GM13976 (cell line): Measurements from ENCODE around the gene C4orf33.
A peak's percentile ranks its signal among the peaks of the same experiment; 100 is the strongest.
"Not testable (repeated sequence)": the region's sequence is repeated elsewhere in the genome, so short reads cannot be mapped to it uniquely, and the experiment has no call there.

ENCODE experiments used
- DNase-seq: peaks from one replicate; pipeline ENCODE4 v3.0.0; 2012; ENCODE audit warnings: low spot score
- CTCF ChIP-seq: IDR thresholded peaks from 2 replicates; pipeline ENCODE4 v1.5.1; 2012; ENCODE audit warnings: borderline replicate concordance, mild to moderate bottlenecking; ENCODE audit not compliant: insufficient read depth; ENCODE audit errors: extremely low read depth, missing control alignments, control extremely low read depth
- in situ Hi-C: fragments of 300-500 bp; cut with MboI; formaldehyde crosslinking; loops from one replicate; pipeline ENCODE4 v1.12.0; 2022; ENCODE audit warnings: low sequenced_read_pairs, mixed read lengths, inconsistent platforms; ENCODE audit not compliant: unreplicated experiment

C4orf33 gene

GRCh38 chr4:129095811-129096454, at the start of gene C4orf33:
Gene C4orf33 (plus strand): TSS chr4:129096152. CDS start chr4:129102611, 6,459 bp downstream.
- peak; percentile 72 for DNase-seq
- no peak for TF ChIP-seq CTCF
- in situ Hi-C loops = loop anchor here (10.0 kb wide), 1 partner anchor 271 kb away; no protein-coding TSS in a partner anchor

DNA sequence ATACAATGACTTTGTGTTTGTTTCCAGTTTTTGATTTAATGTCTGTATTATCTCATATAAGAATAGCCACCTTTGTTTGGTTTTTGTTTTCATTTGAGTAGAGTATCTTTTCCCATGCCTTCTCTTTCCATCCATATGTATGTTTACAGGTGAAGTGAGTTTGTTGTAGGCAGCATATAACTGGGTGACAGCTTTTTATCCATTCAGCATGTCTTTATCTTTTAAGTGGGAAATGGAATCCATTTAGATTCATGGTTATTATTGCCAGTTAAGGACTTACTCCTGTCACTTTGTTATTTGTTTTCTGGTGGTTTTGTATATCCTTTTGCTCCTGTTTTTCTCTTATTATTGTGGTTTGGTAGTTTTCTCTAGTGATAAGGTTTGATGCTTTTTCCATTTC, 36.9 kb upstream of the C4orf33 start:
- TF ChIP-seq CTCF = no peak
- no peak for DNase-seq
- in situ Hi-C loops = no loop called here

DNA sequence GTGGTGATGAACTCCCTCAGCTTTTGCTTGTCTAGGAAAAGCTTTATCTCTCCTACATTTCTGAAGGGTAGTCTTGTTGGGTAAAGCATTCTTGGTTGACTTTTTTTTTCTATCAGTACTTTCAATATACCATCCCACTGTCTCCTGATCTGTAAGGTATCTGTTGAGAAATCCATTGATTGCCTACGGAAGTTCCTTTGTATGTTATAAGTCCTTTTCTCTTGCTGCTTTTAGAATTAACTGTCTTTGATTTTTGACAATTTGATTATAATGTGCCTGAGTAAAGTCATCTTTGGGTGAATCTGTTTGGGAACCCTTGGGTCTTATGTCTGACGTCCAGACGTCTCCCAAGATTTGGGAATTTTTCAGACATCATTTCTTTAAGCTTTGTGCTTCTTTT, 33.4 kb upstream of the C4orf33 start:
- no peak for TF ChIP-seq CTCF
- in situ Hi-C loops = no loop called here
- no peak for DNase-seq

DNA sequence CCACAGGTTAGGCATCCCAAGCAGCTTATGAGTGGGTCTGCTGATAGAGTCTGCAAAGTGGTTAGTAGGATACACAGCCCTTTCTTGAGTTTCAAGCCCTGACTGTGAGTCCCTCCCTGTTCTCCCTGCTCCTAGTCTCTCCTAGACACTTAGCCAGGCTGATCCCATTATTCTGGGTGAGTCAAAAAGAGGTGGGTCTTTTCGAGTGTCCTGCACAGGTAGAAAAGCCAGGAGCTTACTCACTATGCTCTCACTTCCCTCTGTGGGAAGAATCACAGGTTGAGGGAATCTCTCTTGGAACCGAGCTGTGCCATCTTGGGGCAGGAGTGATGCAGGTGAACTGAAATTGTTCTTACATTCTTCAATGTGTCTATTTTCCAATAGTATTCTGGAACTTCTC, 32.3 kb upstream of the C4orf33 start:
- TF ChIP-seq CTCF = no peak
- in situ Hi-C loops = no loop called here
- DNase-seq = no peak

DNA sequence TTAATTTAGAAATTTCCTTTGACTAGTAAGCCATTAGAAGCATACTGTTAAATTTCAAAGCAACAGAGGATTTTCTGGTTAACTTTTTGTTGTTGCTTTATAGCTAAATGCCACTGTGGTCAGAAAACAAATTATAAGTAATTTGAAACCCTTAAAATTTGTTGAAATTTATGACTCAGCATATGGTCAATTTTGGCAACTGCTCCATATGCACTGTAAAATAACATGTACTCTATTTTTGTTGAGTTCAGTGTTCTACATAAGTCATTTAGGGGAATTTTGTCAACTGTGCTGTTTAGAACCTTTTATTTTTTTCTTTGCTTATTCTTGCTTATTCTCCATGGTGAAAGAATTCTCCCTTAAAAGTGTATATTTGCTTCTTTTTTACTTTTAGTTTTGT, 31.2 kb upstream of the C4orf33 start:
- in situ Hi-C loops = no loop called here
- no peak for DNase-seq

DNA sequence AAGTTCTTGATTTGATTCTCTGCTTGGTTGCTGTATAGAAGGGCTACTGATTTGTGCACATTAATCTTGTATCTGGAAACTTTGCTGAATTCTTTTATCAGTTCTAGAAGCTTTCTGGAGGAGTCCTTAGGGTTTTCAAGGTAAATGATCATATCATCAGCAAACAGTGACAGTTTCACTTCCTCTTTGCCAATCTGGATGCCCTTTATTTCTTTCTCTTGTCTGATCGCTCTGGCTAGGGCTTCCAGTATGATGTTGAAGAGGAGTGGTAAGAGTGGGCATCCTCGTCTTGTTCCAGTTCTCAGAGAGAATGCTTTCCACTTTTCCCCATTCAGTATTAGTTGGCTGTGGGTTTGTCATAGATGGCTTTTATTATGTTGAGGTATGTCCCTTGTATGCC, 26.4 kb upstream of the C4orf33 start:
- in situ Hi-C loops, DNase-seq: not testable (repeated sequence)

More for the DNA sequence above, 31.2 kb upstream of the C4orf33 start:
- TF ChIP-seq CTCF = no peak

GRCh38 chr4:129077326-129077725, 18.6 kb upstream of the C4orf33 start:
- no peak for DNase-seq
- no peak for TF ChIP-seq CTCF
- in situ Hi-C loops = no loop called here
